Measurements from ENCODE around the gene STRIP1. TPM values are rescaled to one million over a fixed set of nuclear protein-coding genes. Genes with fewer than 3 reads are reported as not detected.

STRIP1 gene
- total and polyA plus RNA-seq, 2 of the 8 experiments (the other 6 are each of a cell fraction or from before 2014, with no cell fraction given), result 21.3 to 45.6 TPM

DNA sequence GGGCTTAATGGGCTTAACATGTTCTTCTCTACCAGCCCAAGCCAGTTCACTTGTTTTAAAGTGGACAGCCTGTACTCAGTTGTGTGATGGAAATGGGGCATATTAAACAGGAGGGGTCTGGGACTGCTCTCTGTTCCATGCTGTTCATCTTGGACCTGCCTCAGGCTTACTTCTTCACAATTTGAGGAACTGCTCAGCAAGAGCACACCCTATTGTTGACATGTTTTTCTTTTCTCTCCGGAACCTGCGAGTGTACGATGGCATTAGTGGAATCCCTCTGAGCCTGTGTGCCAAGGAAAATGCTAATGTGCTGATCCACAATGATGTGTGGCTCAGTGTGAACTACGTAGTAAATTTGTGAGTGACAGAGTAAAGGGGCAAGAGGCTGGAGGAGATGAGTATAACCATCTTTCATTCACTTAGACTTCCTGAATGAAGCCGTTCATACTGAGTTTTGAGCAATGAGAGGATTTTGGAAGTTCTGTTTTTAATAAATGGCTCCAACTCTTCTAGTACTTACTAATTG is 43.0 kb upstream of the STRIP1 start (continued):
- TF ChIP-seq, protein P1, sequence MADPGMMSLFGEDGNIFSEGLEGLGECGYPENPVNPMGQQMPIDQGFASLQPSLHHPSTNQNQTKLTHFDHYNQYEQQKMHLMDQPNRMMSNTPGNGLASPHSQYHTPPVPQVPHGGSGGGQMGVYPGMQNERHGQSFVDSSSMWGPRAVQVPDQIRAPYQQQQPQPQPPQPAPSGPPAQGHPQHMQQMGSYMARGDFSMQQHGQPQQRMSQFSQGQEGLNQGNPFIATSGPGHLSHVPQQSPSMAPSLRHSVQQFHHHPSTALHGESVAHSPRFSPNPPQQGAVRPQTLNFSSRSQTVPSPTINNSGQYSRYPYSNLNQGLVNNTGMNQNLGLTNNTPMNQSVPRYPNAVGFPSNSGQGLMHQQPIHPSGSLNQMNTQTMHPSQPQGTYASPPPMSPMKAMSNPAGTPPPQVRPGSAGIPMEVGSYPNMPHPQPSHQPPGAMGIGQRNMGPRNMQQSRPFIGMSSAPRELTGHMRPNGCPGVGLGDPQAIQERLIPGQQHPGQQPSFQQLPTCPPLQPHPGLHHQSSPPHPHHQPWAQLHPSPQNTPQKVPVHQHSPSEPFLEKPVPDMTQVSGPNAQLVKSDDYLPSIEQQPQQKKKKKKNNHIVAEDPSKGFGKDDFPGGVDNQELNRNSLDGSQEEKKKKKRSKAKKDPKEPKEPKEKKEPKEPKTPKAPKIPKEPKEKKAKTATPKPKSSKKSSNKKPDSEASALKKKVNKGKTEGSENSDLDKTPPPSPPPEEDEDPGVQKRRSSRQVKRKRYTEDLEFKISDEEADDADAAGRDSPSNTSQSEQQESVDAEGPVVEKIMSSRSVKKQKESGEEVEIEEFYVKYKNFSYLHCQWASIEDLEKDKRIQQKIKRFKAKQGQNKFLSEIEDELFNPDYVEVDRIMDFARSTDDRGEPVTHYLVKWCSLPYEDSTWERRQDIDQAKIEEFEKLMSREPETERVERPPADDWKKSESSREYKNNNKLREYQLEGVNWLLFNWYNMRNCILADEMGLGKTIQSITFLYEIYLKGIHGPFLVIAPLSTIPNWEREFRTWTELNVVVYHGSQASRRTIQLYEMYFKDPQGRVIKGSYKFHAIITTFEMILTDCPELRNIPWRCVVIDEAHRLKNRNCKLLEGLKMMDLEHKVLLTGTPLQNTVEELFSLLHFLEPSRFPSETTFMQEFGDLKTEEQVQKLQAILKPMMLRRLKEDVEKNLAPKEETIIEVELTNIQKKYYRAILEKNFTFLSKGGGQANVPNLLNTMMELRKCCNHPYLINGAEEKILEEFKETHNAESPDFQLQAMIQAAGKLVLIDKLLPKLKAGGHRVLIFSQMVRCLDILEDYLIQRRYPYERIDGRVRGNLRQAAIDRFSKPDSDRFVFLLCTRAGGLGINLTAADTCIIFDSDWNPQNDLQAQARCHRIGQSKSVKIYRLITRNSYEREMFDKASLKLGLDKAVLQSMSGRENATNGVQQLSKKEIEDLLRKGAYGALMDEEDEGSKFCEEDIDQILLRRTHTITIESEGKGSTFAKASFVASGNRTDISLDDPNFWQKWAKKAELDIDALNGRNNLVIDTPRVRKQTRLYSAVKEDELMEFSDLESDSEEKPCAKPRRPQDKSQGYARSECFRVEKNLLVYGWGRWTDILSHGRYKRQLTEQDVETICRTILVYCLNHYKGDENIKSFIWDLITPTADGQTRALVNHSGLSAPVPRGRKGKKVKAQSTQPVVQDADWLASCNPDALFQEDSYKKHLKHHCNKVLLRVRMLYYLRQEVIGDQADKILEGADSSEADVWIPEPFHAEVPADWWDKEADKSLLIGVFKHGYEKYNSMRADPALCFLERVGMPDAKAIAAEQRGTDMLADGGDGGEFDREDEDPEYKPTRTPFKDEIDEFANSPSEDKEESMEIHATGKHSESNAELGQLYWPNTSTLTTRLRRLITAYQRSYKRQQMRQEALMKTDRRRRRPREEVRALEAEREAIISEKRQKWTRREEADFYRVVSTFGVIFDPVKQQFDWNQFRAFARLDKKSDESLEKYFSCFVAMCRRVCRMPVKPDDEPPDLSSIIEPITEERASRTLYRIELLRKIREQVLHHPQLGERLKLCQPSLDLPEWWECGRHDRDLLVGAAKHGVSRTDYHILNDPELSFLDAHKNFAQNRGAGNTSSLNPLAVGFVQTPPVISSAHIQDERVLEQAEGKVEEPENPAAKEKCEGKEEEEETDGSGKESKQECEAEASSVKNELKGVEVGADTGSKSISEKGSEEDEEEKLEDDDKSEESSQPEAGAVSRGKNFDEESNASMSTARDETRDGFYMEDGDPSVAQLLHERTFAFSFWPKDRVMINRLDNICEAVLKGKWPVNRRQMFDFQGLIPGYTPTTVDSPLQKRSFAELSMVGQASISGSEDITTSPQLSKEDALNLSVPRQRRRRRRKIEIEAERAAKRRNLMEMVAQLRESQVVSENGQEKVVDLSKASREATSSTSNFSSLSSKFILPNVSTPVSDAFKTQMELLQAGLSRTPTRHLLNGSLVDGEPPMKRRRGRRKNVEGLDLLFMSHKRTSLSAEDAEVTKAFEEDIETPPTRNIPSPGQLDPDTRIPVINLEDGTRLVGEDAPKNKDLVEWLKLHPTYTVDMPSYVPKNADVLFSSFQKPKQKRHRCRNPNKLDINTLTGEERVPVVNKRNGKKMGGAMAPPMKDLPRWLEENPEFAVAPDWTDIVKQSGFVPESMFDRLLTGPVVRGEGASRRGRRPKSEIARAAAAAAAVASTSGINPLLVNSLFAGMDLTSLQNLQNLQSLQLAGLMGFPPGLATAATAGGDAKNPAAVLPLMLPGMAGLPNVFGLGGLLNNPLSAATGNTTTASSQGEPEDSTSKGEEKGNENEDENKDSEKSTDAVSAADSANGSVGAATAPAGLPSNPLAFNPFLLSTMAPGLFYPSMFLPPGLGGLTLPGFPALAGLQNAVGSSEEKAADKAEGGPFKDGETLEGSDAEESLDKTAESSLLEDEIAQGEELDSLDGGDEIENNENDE (IDR thresholded peaks at IDR 0.05; ENCODE audit: insufficient replicate concordance, low read length), result no peak
- TF ChIP-seq ASH2L (IDR thresholded peaks at IDR 0.05; ENCODE audit: low read length) (no peak), GABPA (IDR thresholded peaks at IDR 0.05; ENCODE audit: borderline replicate concordance, insufficient read depth, low read length) (no peak), PHF8 (conservative IDR thresholded peaks at IDR 0.05; ENCODE audit: low read depth, low read length) (no peak), HDAC6 (IDR thresholded peaks at IDR 0.05; ENCODE audit: low read depth, low read length) (no peak)
- TF ChIP-seq, protein P2, sequence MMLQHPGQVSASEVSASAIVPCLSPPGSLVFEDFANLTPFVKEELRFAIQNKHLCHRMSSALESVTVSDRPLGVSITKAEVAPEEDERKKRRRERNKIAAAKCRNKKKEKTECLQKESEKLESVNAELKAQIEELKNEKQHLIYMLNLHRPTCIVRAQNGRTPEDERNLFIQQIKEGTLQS (IDR thresholded peaks at IDR 0.05; ENCODE audit: insufficient read depth, low read depth, low read length), result no peak
